ENCODE measurements around the gene EFHC1. TPM values are rescaled to one million over a fixed set of nuclear protein-coding genes. Genes with fewer than 3 reads are reported as not detected.

Gene EFHC1
- total and polyA plus RNA-seq, 2 experiments from 2014 or later: 24.3 to 28.0 TPM

DNA sequence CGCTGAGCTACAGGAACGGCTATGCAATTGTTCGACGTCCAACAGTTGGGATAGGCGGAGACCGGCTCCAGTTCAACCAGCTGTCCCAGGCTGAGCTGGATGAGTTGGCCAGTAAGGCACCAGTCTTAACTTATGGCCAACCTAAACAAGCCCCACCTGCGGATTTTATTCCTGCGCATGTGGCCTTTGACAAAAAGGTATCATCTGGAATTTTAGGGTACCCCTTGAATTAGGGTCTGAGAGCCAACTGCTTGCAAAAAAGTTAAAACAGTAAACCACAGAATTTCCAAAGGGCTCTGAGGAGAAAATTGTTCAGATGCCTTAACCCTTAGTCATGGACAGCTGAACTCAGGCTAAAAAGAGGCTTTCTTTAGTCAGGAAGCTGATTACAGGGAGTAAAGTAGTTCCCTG is 3.8 kb downstream of the EFHC1 start:
- no peaks in the 10 kb centered on the region for H3K79me2 ChIP-seq (replicated peaks; ENCODE audit: insufficient read depth)
- H3K27ac Mint-ChIP-seq: no peak overlapping the region
- H3K4me3 ChIP-seq: no peak overlapping the region
- no peak overlapping the region for H3K4me3 Mint-ChIP-seq
- no peak for TF ChIP-seq ZNF331 (CRISPR knock-in tag; IDR thresholded peaks at IDR 0.05; ENCODE audit: low read depth)
- TF ChIP-seq ZNF114 (CRISPR knock-in tag; IDR thresholded peaks at IDR 0.05): no peak
- no peak for TF ChIP-seq NANOG (IDR thresholded peaks at IDR 0.05; ENCODE audit: borderline replicate concordance)
- TF ChIP-seq, protein P1, sequence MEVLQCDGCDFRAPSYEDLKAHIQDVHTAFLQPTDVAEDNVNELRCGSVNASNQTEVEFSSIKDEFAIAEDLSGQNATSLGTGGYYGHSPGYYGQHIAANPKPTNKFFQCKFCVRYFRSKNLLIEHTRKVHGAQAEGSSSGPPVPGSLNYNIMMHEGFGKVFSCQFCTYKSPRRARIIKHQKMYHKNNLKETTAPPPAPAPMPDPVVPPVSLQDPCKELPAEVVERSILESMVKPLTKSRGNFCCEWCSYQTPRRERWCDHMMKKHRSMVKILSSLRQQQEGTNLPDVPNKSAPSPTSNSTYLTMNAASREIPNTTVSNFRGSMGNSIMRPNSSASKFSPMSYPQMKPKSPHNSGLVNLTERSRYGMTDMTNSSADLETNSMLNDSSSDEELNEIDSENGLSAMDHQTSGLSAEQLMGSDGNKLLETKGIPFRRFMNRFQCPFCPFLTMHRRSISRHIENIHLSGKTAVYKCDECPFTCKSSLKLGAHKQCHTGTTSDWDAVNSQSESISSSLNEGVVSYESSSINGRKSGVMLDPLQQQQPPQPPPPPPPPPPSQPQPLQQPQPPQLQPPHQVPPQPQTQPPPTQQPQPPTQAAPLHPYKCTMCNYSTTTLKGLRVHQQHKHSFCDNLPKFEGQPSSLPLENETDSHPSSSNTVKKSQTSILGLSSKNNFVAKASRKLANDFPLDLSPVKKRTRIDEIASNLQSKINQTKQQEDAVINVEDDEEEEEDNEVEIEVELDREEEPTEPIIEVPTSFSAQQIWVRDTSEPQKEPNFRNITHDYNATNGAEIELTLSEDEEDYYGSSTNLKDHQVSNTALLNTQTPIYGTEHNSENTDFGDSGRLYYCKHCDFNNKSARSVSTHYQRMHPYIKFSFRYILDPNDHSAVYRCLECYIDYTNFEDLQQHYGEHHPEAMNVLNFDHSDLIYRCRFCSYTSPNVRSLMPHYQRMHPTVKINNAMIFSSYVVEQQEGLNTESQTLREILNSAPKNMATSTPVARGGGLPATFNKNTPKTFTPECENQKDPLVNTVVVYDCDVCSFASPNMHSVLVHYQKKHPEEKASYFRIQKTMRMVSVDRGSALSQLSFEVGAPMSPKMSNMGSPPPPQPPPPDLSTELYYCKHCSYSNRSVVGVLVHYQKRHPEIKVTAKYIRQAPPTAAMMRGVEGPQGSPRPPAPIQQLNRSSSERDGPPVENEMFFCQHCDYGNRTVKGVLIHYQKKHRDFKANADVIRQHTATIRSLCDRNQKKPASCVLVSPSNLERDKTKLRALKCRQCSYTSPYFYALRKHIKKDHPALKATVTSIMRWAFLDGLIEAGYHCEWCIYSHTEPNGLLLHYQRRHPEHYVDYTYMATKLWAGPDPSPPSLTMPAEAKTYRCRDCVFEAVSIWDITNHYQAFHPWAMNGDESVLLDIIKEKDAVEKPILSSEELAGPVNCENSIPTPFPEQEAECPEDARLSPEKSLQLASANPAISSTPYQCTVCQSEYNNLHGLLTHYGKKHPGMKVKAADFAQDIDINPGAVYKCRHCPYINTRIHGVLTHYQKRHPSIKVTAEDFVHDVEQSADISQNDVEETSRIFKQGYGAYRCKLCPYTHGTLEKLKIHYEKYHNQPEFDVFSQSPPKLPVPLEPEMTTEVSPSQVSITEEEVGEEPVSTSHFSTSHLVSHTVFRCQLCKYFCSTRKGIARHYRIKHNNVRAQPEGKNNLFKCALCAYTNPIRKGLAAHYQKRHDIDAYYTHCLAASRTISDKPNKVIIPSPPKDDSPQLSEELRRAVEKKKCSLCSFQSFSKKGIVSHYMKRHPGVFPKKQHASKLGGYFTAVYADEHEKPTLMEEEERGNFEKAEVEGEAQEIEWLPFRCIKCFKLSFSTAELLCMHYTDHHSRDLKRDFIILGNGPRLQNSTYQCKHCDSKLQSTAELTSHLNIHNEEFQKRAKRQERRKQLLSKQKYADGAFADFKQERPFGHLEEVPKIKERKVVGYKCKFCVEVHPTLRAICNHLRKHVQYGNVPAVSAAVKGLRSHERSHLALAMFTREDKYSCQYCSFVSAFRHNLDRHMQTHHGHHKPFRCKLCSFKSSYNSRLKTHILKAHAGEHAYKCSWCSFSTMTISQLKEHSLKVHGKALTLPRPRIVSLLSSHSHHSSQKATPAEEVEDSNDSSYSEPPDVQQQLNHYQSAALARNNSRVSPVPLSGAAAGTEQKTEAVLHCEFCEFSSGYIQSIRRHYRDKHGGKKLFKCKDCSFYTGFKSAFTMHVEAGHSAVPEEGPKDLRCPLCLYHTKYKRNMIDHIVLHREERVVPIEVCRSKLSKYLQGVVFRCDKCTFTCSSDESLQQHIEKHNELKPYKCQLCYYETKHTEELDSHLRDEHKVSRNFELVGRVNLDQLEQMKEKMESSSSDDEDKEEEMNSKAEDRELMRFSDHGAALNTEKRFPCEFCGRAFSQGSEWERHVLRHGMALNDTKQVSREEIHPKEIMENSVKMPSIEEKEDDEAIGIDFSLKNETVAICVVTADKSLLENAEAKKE (CRISPR knock-in tag; IDR thresholded peaks at IDR 0.05): no peak
- TF ChIP-seq JUNB (IDR thresholded peaks at IDR 0.05; ENCODE audit: unreplicated experiment): no peak
- TF ChIP-seq EZH2phosphoT487 (IDR thresholded peaks at IDR 0.05; ENCODE audit: unreplicated experiment): no peak
- TF ChIP-seq, protein P2, sequence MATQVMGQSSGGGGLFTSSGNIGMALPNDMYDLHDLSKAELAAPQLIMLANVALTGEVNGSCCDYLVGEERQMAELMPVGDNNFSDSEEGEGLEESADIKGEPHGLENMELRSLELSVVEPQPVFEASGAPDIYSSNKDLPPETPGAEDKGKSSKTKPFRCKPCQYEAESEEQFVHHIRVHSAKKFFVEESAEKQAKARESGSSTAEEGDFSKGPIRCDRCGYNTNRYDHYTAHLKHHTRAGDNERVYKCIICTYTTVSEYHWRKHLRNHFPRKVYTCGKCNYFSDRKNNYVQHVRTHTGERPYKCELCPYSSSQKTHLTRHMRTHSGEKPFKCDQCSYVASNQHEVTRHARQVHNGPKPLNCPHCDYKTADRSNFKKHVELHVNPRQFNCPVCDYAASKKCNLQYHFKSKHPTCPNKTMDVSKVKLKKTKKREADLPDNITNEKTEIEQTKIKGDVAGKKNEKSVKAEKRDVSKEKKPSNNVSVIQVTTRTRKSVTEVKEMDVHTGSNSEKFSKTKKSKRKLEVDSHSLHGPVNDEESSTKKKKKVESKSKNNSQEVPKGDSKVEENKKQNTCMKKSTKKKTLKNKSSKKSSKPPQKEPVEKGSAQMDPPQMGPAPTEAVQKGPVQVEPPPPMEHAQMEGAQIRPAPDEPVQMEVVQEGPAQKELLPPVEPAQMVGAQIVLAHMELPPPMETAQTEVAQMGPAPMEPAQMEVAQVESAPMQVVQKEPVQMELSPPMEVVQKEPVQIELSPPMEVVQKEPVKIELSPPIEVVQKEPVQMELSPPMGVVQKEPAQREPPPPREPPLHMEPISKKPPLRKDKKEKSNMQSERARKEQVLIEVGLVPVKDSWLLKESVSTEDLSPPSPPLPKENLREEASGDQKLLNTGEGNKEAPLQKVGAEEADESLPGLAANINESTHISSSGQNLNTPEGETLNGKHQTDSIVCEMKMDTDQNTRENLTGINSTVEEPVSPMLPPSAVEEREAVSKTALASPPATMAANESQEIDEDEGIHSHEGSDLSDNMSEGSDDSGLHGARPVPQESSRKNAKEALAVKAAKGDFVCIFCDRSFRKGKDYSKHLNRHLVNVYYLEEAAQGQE (IDR thresholded peaks at IDR 0.05; ENCODE audit: unreplicated experiment): no peak
- no peak for TF ChIP-seq POLR2AphosphoS5 (IDR thresholded peaks at IDR 0.05; ENCODE audit: low read depth)
- no peak for TF ChIP-seq EZH2 (IDR thresholded peaks at IDR 0.05; ENCODE audit: low read depth, unreplicated experiment)
- TF ChIP-seq CREB1 (CRISPR knock-in tag; IDR thresholded peaks at IDR 0.05; ENCODE audit: low read depth): no peak
- TF ChIP-seq, protein P3, sequence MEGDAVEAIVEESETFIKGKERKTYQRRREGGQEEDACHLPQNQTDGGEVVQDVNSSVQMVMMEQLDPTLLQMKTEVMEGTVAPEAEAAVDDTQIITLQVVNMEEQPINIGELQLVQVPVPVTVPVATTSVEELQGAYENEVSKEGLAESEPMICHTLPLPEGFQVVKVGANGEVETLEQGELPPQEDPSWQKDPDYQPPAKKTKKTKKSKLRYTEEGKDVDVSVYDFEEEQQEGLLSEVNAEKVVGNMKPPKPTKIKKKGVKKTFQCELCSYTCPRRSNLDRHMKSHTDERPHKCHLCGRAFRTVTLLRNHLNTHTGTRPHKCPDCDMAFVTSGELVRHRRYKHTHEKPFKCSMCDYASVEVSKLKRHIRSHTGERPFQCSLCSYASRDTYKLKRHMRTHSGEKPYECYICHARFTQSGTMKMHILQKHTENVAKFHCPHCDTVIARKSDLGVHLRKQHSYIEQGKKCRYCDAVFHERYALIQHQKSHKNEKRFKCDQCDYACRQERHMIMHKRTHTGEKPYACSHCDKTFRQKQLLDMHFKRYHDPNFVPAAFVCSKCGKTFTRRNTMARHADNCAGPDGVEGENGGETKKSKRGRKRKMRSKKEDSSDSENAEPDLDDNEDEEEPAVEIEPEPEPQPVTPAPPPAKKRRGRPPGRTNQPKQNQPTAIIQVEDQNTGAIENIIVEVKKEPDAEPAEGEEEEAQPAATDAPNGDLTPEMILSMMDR (conservative IDR thresholded peaks at IDR 0.05; ENCODE audit: low read depth in 2 of 2): no peak
- TF ChIP-seq, protein P4, sequence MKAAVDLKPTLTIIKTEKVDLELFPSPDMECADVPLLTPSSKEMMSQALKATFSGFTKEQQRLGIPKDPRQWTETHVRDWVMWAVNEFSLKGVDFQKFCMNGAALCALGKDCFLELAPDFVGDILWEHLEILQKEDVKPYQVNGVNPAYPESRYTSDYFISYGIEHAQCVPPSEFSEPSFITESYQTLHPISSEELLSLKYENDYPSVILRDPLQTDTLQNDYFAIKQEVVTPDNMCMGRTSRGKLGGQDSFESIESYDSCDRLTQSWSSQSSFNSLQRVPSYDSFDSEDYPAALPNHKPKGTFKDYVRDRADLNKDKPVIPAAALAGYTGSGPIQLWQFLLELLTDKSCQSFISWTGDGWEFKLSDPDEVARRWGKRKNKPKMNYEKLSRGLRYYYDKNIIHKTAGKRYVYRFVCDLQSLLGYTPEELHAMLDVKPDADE (IDR thresholded peaks at IDR 0.05): no peak
- no peak for TF ChIP-seq STAT1 (IDR thresholded peaks at IDR 0.05; ENCODE audit: unreplicated experiment)
- no peak overlapping the region for H2AFZ ChIP-seq
- H3K27ac ChIP-seq (ENCODE audit: low read depth): peak overlapping the region; percentile 14; the same call in 1 of the 2 replicates
- DNase-seq (ENCODE audit: low spot score) (peak; percentile 52), ATAC-seq (no peak)
- H3K9me3 Mint-ChIP-seq: no peaks in the 10 kb centered on the region
- H3K4me1 Mint-ChIP-seq: peaks cover 5% of the 10 kb centered on the region; the same call in 2 of the 3 replicates
- H3K4me2 ChIP-seq: no peak overlapping the region
- no peaks in the 10 kb centered on the region for H4K20me1 ChIP-seq (replicated peaks; ENCODE audit: insufficient read depth)
- no peaks in the 10 kb centered on the region for H3K36me3 Mint-ChIP-seq (ENCODE audit: low read depth)
- H3K36me3 ChIP-seq (ENCODE audit: insufficient read depth): no peaks in the 10 kb centered on the region; the same call in 1 of the 2 replicates
- H3K4me1 ChIP-seq (ENCODE audit: insufficient read depth): no peaks in the 10 kb centered on the region; the same call in 1 of the 2 replicates
- H3K9me2 ChIP-seq (ENCODE audit: insufficient read depth): no peaks in the 10 kb centered on the region
- no peaks in the 10 kb centered on the region for H3F3A ChIP-seq (replicated peaks; ENCODE audit: low read depth)
- H3K27me3 Mint-ChIP-seq (ENCODE audit: insufficient read depth, low read depth, poor library complexity): peaks cover 7% of the 10 kb centered on the region
- H3K27me3 ChIP-seq (ENCODE audit: insufficient read depth): no peaks in the 10 kb centered on the region

Measured in GM23338 (cell line).